HG03521 (cell line): ENCODE measurements around the gene CHCHD6.

ENCODE experiments used
- ATAC-seq: cut with Tn5 transposase; IDR thresholded peaks from one replicate; pipeline ENCODE4 v1.9.1; 2021; ENCODE audit warnings: mild to moderate bottlenecking, moderate library complexity; ENCODE audit not compliant: unreplicated experiment

The CHCHD6 gene

GRCh38 chr3:126742057-126742456 is 38.0 kb downstream of the CHCHD6 start:
- no peak for ATAC-seq

DNA sequence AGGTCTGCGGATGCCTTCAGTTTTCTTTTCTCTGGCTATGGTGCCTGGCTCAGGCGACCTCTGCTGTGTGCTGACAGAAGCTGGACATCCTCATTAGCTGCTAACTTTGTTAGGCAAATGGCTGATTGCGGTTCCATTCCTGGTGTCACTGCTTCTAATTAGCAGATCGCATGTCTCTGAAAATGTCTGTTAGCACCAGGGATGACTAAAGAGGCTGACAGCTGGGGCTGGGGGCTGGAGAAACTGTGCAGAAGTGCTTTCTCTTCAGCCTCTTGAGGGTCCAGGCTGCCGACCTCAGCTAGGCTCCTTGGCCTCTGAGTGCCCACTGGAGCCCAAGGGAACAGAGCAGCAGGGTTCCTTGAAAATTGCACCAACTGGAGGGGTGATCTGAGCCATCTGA is 39.3 kb downstream of the CHCHD6 start:
- ATAC-seq = no peak

DNA sequence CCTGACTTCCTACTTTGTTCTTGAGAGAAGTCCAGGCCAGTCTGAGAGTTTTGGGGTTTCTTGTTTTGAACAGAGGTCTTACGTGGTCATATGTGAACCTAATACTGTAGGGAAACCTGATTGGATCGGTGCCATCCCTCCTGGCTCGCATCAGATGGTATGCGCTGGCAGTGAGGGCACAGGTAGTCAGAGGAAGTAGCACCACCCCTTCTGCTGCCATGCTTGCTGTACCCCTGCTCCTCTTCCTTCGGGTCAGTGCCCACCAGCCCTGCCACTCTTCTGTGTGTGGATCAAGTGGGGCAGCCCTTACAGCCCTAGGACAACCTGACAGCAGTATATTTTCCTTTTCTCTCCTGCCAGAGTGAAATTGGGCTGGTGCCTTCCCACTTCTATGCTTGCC is 39.7 kb downstream of the CHCHD6 start:
- no peak for ATAC-seq

GRCh38 chr3:126745760-126746394 is 41.8 kb downstream of the CHCHD6 start:
- ATAC-seq = no peak

GRCh38 chr3:126746395-126747177 is 42.5 kb downstream of the CHCHD6 start:
- ATAC-seq = no peak

DNA sequence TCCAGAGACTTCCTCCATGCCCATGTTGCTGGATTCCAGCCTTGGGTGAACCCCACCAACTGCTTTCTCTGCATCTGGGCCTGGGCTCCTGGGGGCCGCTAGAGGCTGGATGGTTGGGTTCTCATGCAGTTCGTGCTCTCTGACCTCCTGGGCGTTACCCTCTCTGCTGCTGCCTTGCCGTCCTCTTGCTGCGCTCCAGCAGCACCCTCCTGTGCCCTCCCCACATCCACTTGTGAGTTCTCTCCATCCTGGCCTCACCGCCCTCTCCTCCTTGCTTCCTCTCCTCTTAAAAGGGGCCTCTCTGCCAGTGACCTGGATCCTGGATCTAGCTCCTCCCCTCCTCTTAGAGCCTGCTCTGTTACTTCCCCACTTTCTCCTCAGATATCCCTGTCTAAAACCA is 43.7 kb downstream of the CHCHD6 start:
- ATAC-seq = no peak

- ATAC-seq = no peak
These were observed 44.9 kb downstream of the CHCHD6 start for GRCh38 chr3:126748701-126749546.

- no peak for ATAC-seq
These were observed 45.5 kb downstream of the CHCHD6 start for GRCh38 chr3:126749547-126749875.

DNA sequence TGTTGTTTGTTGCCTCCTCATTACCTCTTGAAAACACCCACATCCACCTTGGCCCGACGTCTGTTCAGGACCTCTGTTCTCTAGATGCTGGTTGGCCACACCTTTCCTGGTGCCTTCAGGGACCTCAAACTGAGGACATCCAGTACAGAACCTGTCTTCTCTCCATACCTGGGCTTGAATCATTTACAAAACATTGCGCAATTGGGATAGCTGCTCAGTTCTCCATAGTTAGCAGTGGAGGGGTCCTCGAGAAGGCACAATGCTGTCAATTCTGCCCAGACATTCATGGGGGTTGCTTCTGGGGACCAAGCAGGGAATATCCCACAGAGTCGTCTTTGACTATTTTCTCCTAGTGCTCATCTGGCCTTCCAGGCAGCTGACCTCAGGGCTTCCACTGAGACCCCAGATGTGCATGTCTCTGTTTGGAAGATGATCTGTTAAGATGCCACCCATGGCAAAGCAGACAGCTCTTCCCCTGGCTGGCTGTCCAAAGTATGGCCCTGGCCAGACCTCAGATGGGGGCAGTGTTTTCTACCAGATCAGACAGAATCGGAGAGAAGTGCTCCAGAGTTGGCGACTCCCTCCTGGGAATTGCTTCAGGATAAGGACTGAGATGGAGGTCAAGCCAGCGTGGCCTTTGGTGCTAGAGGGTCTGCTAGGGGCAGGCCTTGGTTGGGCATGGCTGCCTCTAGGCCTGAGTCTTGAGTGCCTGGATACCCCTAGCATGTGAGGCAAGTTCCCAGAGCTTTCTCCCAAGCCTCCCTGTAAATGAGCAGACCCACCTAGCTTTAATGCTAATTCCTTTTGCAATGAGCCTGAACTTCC is 46.1 kb downstream of the CHCHD6 start:
- no peak for ATAC-seq

- no peak for ATAC-seq
These were observed 46.7 kb downstream of the CHCHD6 start for GRCh38 chr3:126750756-126751121.

- no peak for ATAC-seq
These were observed 47.7 kb downstream of the CHCHD6 start for GRCh38 chr3:126751611-126752302.

DNA sequence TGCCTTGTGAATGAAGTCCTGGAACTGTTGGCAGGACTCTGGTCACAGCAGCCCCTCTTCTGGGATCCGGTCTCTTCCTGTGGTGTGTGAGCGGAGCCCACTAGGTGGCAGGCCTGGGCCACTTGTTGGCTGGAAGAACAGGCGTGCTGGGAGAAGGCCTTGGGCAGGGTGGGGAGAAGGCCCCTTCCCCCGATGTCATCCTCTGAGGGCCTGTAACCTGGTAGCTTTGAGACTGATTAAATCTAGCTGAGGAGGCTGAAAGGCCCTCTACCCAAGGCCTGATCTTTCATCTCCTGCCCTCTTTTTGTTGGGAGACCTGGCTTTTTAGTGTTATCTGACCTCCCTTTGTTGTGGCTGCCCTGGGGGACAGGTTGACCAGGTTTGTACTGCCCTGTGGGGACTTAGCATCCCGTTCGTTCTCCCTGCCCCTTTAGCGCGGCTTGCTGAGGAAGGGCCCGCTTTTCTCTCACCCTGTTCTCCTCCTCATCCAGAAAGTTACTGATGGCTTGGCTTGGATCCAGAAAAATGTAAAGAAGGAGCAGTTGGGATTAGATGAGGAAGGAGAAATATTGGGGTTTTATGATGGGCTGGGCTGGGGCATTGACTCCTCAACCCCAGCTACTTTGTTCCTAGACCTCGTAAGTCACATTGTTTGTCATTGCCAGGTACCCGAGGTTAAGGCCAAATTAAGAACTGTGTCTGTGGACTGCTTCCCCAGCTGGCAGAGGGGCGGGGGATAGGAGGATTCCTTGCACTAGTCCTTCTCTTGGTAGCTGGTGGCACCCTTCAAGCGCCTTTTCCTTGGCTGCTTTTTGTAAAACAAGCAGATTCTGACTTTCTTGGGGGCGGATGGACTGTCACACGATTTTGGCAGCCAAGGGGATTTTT is 48.5 kb downstream of the CHCHD6 start:
- ATAC-seq = no peak

- no peak for ATAC-seq
These were observed 49.4 kb downstream of the CHCHD6 start for GRCh38 chr3:126753191-126754160.

DNA sequence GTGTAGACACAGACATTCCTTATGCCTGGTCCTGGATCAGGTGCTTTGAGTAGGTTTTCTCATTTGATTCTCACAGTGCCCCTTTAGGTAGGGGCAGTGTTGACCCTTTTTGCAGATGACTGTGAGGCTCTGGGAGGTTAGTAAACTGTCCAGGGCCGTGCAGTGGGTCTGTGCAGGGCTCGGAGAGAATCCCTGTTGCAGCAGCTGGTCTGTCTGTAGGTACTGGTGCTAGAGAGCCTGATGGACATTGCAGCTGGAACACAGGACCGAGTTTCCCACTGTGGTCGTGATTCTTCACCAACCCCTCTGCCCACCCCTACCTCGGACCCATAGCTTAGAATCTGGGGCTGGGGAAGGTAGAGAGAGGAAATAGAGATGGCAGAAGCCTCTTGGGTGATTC is 51.8 kb downstream of the CHCHD6 start:
- ATAC-seq = no peak

DNA sequence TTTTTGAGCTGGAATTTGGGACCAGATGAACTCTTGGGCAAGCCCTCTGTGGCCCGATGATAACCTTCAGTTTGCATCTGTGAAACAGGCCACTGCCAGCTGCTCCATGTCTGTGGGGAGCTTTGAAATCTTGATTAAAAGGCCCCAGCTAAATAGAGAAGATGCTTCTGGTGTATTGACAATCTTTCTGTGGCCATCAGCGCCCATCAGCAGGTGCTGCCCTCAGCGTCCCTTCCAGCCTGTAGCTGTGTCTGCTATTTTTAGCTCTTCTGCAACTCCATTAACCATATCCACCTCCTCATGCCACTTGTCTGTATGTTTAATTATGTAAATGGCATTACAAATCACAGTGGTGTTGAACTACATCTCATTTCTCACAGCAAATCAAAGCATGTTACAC is 54.0 kb downstream of the CHCHD6 start:
- ATAC-seq = no peak

DNA sequence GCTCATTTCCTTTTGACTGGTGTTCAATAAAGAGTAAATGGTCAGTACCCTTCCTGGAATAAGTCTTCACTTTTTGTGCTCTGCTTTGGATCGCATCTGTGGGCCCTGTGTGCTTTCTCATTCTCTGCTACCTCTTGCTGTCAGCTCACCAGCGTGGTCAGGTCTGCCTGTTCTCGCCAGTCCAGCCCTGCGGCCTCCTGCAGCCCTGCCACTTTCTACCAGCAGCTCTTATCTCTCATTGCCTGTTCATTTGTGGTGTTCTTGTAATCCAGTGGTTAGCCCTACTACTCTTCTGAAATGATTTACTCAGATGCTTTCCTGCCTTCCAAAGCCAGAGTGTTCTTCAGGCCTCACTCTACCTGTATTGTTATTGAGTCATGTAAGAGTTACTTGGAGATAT is 54.8 kb downstream of the CHCHD6 start:
- no peak for ATAC-seq

- no peak for ATAC-seq
These were observed 56.5 kb downstream of the CHCHD6 start for GRCh38 chr3:126760541-126760940.

DNA sequence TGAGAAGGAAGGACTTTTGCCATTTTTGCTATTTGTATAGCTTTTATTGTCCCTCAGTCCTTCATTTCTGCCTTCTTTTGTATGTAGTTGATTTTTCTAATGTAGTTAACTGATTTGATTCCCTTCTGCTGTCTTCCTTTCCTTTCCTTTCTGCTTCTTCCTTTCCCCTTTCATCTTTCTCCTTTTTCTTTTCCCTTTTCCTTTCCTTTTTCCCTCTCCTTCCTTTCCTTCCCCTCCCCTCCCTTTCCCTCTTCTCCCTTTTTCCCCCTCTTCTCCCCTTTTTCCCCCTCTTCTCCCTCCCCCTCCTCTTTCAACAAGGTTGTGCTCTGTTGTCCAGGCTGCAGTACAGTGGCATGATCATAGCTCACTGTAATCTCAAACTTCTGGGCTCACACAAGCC is 59.0 kb downstream of the CHCHD6 start:
- no peak for ATAC-seq
